GM18517 (cell line): Measurements from ENCODE around the gene KLHL29.

Experiments
- ATAC-seq: cut with Tn5 transposase; IDR thresholded peaks from one replicate; pipeline ENCODE4 v1.9.1; 2021; ENCODE audit warnings: mild to moderate bottlenecking, moderate library complexity; ENCODE audit not compliant: unreplicated experiment

KLHL29 gene

DNA sequence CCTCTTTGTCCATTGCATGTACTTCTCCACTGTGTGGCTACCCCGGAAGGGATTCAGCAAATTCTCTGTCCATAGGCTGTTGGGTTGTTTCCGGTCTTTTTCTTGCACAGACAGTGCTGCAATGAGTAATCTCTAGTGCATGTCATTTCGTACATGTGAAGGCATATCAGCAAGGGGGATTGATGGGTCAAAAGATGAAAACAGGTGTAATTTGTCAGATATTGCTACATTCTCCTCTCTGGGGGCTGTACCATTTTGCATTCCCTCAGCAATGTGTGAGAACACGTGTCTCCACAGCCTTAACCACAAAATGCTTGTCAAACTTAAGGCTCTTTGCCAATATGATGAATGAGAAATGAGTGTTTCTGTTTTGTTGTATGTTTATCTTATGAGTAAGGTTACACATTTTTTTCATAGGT is 60.5 kb downstream of the KLHL29 start:
- no peak for ATAC-seq

GRCh38 chr2:23446916-23447315 is 61.9 kb downstream of the KLHL29 start:
- ATAC-seq, result no peak

DNA sequence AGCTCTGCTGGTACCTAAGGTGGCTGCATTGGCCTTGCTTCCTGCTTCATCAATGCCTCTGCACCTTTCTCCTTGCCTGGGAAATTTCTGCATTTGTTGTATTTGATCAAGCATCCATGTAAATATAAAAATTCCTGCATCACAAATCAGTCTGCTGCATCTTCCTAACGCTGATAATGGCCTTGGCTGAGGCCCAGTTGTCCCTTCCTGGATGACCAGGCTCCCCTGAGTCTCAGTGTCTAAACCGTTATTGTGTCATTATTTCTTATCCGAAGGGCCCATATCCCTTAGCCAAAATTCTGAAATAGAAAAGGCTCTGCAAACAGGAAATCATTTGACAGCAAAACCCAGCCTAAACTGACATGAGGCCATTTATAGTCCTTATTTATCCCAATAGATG is 62.4 kb downstream of the KLHL29 start:
- ATAC-seq, result no peak

DNA sequence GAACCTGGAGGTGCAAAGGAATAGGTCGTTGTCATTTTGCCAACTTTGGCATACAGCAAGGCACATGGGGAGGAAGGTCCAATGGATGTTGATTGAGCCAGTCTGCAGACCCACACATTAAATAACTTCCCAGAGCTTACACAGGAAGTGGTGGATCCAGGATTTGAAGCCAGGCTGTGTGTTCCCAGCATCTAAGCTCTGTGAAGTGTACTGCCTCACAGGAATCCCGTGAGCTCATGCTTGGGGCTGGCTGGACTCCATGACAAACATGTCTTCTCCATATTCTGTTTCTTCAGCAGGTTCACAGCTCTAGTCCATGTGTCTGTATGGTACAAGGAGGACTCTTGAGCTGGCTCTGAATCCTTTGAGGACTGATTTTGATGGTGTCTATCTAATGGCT is 63.9 kb downstream of the KLHL29 start:
- no peak for ATAC-seq

DNA sequence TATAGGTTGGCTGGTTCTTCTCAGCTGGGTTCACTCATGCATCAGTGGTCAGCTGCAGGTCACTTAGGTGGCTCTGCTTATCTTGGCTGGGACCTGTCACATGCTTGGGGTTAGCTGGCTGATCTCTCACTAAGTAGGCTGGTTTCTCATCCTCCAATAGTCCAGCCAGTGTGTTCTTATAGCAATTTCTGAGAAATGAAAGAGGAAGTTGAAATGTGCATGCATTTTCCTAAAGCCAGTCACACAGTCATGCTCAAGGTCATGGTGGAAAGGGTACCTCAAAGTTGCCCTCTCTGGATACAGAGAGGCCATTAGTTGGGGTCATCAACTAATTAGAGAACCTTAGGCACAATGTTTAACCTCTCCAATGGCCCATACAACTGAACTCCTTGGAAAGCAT is 64.4 kb downstream of the KLHL29 start:
- ATAC-seq, result peak; percentile 88

- no peak for ATAC-seq
Observed at GRCh38 chr2:23449831-23450331, 64.9 kb downstream of the KLHL29 start.

- ATAC-seq, result no peak
Observed at GRCh38 chr2:23452372-23452771, 67.4 kb downstream of the KLHL29 start.

GRCh38 chr2:23452853-23453420 is 68.0 kb downstream of the KLHL29 start:
- peak; percentile 45 for ATAC-seq

GRCh38 chr2:23453432-23453831 is 68.5 kb downstream of the KLHL29 start:
- no peak for ATAC-seq

GRCh38 chr2:23453836-23454460 is 69.0 kb downstream of the KLHL29 start:
- ATAC-seq, result no peak

- ATAC-seq, result no peak
Observed at GRCh38 chr2:23454501-23455120, 69.6 kb downstream of the KLHL29 start.

- ATAC-seq, result no peak
Observed at GRCh38 chr2:23456396-23456795, 71.4 kb downstream of the KLHL29 start.

- ATAC-seq, result no peak
Observed at GRCh38 chr2:23456881-23457760, 72.1 kb downstream of the KLHL29 start.

DNA sequence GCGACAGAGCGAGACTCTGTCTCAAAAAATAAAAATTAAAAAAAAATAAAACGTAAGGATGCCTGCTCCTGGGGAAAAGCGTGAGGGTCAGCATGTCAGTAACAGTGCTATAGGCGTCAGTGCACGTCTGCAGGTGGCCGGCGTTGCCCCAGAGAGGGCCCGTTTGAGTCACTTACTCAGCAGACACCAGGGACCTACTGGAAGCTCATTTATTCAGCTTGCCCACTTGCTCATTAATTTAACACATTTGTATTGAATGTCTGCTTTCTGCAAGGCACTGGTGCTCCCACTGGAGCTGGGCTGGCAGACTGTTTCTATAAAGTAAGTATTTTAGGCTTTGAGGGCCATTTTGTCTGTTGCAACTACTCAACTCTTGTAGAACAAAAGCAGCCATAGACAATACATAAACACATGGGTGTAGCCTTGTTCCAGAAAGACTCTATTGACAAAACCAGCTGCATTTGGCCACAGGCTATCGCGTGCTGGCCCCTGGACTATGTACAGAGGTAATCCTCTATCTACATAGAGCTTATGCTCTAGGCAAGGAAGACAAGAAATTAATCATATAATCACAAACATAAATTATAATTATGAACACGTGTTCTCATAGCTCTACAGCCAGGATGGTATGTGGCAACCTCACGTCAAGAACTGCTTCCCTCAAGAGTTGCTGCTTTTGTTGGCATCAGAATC is 73.2 kb downstream of the KLHL29 start:
- ATAC-seq, result no peak

DNA sequence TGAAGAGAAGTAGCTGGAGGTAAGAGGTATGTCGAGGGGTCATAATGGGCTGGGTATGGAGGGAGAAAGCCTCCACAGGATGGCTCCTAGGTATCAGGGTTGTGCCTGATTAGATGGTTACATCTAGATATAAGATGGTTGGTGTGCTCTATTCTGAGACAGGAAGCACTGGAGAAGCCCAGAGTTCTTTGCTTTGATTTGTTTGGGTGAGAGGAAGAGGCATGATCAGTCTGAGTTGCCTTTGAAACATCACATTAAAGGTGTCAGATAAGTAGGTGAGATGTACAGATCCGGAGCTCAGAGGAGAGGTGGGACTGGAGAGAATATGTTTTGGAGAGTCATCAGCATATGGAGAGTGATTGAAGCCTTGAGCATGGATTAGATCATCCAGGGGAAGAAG is 74.1 kb downstream of the KLHL29 start:
- no peak for ATAC-seq

DNA sequence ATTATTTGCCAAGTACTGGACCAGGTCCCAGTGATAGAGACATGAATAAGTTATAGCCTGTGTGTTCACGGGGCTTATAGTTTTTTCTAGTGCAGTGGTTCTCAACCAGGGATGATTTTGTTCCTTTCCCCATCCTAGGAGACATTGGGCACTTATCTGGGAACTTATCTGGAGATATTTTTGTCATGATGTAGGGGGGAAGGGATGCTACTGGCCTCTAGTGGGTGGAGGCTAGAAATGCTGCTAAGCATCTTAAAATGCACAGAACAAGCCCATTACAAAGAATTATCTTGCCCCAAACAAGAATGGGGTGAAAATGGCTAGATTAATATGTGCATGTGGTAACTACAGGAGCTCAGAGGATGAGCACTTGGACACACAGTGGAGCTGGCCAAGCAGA is 75.2 kb downstream of the KLHL29 start:
- ATAC-seq, result no peak

- ATAC-seq, result no peak
Observed at GRCh38 chr2:23460993-23461392, 76.0 kb downstream of the KLHL29 start.

DNA sequence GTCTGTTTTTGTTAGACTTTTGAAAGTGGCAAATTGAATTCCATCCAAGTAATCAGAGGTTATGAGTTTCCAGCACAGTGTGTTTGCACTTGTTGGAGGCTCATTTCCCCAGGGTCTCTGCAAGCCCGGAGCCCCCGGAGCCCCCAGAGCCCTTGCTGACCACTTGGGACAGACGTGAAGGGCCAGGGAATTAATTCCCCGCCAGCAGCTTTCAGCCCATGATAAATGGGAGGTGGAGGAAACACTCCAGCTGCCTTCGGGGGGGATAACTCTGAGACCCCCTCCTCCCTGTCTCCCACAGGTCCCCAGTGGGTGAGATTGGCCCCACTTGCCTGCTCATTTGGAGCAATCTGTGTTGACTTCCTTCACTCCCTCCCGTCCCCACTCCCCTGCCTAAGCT is 79.2 kb downstream of the KLHL29 start:
- no peak for ATAC-seq

DNA sequence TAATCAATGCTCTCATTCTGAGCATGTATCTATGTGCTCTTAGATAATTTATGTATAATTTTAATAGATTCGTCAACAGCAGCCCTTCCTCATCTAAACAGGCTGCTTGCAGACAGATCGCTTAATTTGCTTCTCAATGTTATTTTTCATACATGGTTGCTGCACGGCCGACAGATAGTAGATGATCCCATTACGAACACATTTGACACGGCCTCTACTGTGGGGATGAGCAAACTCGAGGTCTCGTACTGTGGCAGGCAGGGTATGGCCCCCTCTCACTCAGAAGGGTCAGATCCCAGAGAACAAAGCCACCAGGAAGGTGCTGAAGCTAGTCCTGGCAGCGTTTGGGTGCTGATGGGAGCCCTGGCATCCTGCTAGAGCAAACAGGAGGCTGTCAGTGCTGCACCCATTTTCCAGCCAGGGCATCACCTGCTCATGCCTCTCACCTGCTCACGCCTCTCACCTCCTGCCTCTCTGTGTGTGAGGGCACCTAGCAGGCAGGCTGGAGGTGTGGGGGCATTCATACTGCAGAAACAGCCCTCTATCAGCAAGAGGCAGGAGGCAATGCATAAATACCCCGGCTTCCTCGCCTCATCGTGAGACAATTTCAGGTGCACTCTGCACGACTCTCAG is 80.0 kb downstream of the KLHL29 start:
- ATAC-seq, result no peak

DNA sequence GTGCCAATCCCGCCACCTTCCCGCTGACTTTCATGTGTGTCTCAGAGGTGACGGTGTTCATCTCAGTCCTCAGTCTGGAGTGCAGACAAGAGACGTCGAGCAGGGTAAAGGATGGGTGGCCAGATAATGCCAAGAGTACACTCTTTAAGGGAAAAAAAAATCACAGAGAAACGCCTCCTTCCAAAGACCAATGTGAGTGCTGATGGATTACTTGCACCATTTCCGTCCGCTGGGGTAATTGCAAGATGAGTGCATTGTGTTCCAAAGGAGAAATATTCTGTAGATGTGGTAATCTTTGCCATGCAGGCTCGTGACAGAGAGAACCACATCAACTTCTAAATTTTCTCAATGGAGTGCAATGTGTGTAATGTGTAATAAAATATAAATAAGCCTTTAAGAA is 81.0 kb downstream of the KLHL29 start:
- ATAC-seq, result no peak
